Adrenal gland (tissue), 5 donors: ENCODE results near the gene MYL12A.

ENCODE experiments used
- CTCF ChIP-seq, 6 experiments: fragments of 450-650 bp in 4 of 6; fragments of 200-600 bp in 2 of 6; sonication (generic) in 1 of 6; IDR thresholded peaks; 1 replicate in 5 of 6; 2 replicates in 1 of 6; pipeline versions ENCODE4 v1.5.1 to v1.8.0; 2016 to 2021; ENCODE audit warnings: antibody characterized with exemption in 6 of 6, mild to moderate bottlenecking in 2 of 6, moderate library complexity in 1 of 6
- POLR2A ChIP-seq, 2 donors: fragments of 450-650 bp; IDR thresholded peaks; one replicate each; pipeline ENCODE4 v1.6.1; 2017; ENCODE audit warnings: antibody characterized with exemption in 2 of 2, mild to moderate bottlenecking in 2 of 2, moderate library complexity in 1 of 2
- donor health status: DM: no; HTN: no; CAD: no.

- no peak for TF ChIP-seq POLR2A (IDR thresholded peaks at IDR 0.05)
- no peak for TF ChIP-seq CTCF (IDR thresholded peaks at IDR 0.05)
These were observed 3.8 kb downstream of the MYL12A start for GRCh38 chr18:3251249-3251962.
